ENCODE measurements around the gene DDX10.

The DDX10 gene

DNA sequence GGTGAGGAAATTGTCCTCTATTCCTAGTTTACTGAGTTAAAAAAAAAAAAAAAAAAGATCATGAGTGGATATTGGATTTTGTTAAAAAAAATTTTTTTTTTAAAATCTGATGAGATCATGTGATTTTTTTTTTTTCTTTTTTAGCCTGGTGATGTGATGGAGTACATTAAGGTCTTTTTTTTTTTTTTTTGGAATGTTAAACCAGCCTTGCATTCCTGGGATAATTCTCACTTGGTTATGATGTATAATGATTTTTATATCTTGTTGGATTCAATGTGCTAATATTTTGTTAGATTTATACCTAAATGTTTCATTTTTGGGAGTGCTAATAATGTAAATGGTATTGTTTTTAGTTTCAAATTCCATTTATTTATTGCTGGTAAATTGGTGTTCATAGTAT lies 43.3 kb downstream of the DDX10 start:
- H3K9me3 ChIP-seq (ENCODE audit: control insufficient read depth, low read length), result no peaks in the 10 kb centered on the region
- H3K4me3 ChIP-seq (ENCODE audit: insufficient read depth, low read depth, low read length, poor library complexity, severe bottlenecking), result no peak overlapping the region
- no peaks in the 10 kb centered on the region for H3K27me3 ChIP-seq (replicated peaks; ENCODE audit: control insufficient read depth, insufficient read depth, low read length, poor library complexity, severe bottlenecking)
- H3K27ac ChIP-seq (ENCODE audit: insufficient read depth, low read length, poor library complexity, severe bottlenecking), result no peak overlapping the region
- no peak for DNase-seq
- peaks cover 34% of the 10 kb centered on the region for H3K36me3 ChIP-seq (ENCODE audit: control insufficient read depth, insufficient read depth, low read length)
- no peaks in the 10 kb centered on the region for H3K4me1 ChIP-seq (ENCODE audit: control insufficient read depth, insufficient read depth, low read length, poor library complexity, severe bottlenecking)

DNA sequence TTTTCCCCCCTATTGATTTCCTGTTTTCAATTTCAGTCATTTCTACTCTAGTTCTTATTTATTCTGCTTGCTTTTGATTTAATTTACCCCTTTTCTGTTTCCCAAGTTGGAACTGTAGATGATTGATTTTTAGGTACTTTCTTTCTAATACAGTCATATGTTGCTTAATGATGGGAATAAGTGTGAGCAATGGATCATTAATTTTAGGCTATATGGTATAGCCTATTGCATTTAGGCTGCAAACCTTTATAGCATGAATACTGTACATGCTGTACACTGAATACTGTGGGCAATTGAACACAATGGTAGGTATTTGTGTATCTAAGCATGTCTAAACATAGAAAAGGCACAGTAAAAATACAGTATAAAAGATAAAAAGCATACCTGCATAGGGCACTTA lies 44.9 kb downstream of the DDX10 start:
- DNase-seq, result no peak
- Histone ChIP-seq H3K4me3 (ENCODE audit: insufficient read depth, low read depth, low read length, poor library complexity, severe bottlenecking) (no peak overlapping the region), H3K27me3 (replicated peaks; ENCODE audit: control insufficient read depth, insufficient read depth, low read length, poor library complexity, severe bottlenecking) (no peaks in the 10 kb centered on the region), H3K36me3 (ENCODE audit: control insufficient read depth, insufficient read depth, low read length) (peaks cover 34% of the 10 kb centered on the region), H3K27ac (ENCODE audit: insufficient read depth, low read length, poor library complexity, severe bottlenecking) (no peak overlapping the region), H3K9me3 (ENCODE audit: control insufficient read depth, low read length) (no peaks in the 10 kb centered on the region), H3K4me1 (ENCODE audit: control insufficient read depth, insufficient read depth, low read length, poor library complexity, severe bottlenecking) (no peaks in the 10 kb centered on the region)

DNA sequence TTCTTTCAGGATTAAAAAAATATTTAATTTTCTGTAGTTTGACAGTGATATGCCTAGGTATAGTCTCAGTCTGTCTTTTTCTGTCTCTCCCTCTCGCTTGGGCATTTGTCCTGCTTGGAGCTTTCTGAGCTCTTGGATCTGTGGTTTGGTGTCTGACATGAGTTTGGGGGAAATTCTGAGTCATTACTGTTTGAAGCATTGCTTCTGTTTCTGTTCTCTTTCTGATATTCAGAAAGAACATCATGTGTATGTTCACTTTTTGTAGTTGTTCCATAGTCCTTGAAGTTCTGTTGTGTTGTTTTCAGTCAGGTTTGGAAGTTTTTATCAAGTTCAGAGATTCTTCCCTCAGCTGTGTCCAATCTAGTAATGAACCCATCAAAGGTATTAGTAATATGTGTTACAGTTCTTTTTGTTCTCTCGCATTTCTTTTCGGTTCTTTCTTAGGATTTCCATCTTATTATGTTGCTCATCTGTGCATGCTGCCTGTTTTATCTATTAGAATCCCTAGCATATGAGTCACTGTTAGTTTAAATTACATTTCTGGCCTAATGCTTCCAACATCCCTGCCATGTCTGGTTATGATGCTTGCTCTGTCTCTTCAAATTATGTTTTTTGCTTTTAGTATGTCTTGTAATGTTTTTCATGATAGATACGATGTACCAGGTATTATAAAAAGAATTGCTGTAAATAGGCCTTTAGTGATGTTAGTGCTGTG lies 48.4 kb downstream of the DDX10 start:
- no peak overlapping the region for H3K4me3 ChIP-seq (ENCODE audit: insufficient read depth, low read depth, low read length, poor library complexity, severe bottlenecking)
- peaks cover 30% of the 10 kb centered on the region for H3K36me3 ChIP-seq (ENCODE audit: control insufficient read depth, insufficient read depth, low read length)
- H3K4me1 ChIP-seq (ENCODE audit: control insufficient read depth, insufficient read depth, low read length, poor library complexity, severe bottlenecking), result no peaks in the 10 kb centered on the region
- no peak for DNase-seq
- no peaks in the 10 kb centered on the region for H3K27me3 ChIP-seq (replicated peaks; ENCODE audit: control insufficient read depth, insufficient read depth, low read length, poor library complexity, severe bottlenecking)
- no peaks in the 10 kb centered on the region for H3K9me3 ChIP-seq (ENCODE audit: control insufficient read depth, low read length)
- H3K27ac ChIP-seq (ENCODE audit: insufficient read depth, low read length, poor library complexity, severe bottlenecking), result no peak overlapping the region

DNA sequence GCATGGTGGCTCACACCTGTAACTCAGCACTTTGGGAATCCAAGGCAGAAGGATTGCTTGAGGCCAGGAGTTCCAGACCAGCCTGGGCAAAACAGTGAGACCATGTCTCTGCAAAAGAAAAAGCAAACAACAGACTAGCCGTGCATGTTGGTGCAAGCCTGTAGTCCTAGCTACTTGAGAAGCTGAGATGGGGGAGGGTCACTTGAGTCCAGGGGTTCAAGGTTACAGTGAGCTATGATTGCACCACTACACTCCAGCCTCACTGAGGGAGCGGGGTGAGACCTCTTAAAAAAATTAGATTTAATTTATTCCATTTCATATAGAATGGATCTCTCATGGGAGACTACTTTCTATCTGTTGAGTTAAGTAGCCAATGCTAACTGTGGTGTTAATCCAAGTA lies 50.4 kb downstream of the DDX10 start:
- Histone ChIP-seq H3K27ac (ENCODE audit: insufficient read depth, low read length, poor library complexity, severe bottlenecking) (no peak overlapping the region), H3K4me1 (ENCODE audit: control insufficient read depth, insufficient read depth, low read length, poor library complexity, severe bottlenecking) (no peaks in the 10 kb centered on the region), H3K9me3 (ENCODE audit: control insufficient read depth, low read length) (no peaks in the 10 kb centered on the region), H3K4me3 (ENCODE audit: insufficient read depth, low read depth, low read length, poor library complexity, severe bottlenecking) (no peak overlapping the region), H3K36me3 (ENCODE audit: control insufficient read depth, insufficient read depth, low read length) (peaks cover 26% of the 10 kb centered on the region), H3K27me3 (replicated peaks; ENCODE audit: control insufficient read depth, insufficient read depth, low read length, poor library complexity, severe bottlenecking) (no peaks in the 10 kb centered on the region)
- DNase-seq, result no peak

GRCh38 chr11:108718466-108718865 lies 53.6 kb downstream of the DDX10 start:
- H3K4me1 ChIP-seq (ENCODE audit: control insufficient read depth, insufficient read depth, low read length, poor library complexity, severe bottlenecking), result no peaks in the 10 kb centered on the region
- no peak for DNase-seq
- H3K4me3 ChIP-seq (ENCODE audit: insufficient read depth, low read depth, low read length, poor library complexity, severe bottlenecking), result no peak overlapping the region
- no peaks in the 10 kb centered on the region for H3K9me3 ChIP-seq (ENCODE audit: control insufficient read depth, low read length)
- peaks cover 31% of the 10 kb centered on the region for H3K36me3 ChIP-seq (ENCODE audit: control insufficient read depth, insufficient read depth, low read length)
- no peak overlapping the region for H3K27ac ChIP-seq (ENCODE audit: insufficient read depth, low read length, poor library complexity, severe bottlenecking)
- H3K27me3 ChIP-seq (replicated peaks; ENCODE audit: control insufficient read depth, insufficient read depth, low read length, poor library complexity, severe bottlenecking), result no peaks in the 10 kb centered on the region

GRCh38 chr11:108724974-108725689 lies 60.3 kb downstream of the DDX10 start:
- no peaks in the 10 kb centered on the region for H3K27me3 ChIP-seq (replicated peaks; ENCODE audit: control insufficient read depth, insufficient read depth, low read length, poor library complexity, severe bottlenecking)
- no peak for DNase-seq
- H3K4me1 ChIP-seq (ENCODE audit: control insufficient read depth, insufficient read depth, low read length, poor library complexity, severe bottlenecking), result no peaks in the 10 kb centered on the region
- H3K9me3 ChIP-seq (ENCODE audit: control insufficient read depth, low read length), result no peaks in the 10 kb centered on the region
- H3K4me3 ChIP-seq (ENCODE audit: insufficient read depth, low read depth, low read length, poor library complexity, severe bottlenecking), result no peak overlapping the region
- H3K27ac ChIP-seq (ENCODE audit: insufficient read depth, low read length, poor library complexity, severe bottlenecking), result no peak overlapping the region
- H3K36me3 ChIP-seq (ENCODE audit: control insufficient read depth, insufficient read depth, low read length), result peaks cover 34% of the 10 kb centered on the region

GRCh38 chr11:108726077-108726800 lies 61.4 kb downstream of the DDX10 start:
- no peaks in the 10 kb centered on the region for H3K9me3 ChIP-seq (ENCODE audit: control insufficient read depth, low read length)
- H3K4me3 ChIP-seq (ENCODE audit: insufficient read depth, low read depth, low read length, poor library complexity, severe bottlenecking), result no peak overlapping the region
- H3K27me3 ChIP-seq (replicated peaks; ENCODE audit: control insufficient read depth, insufficient read depth, low read length, poor library complexity, severe bottlenecking), result no peaks in the 10 kb centered on the region
- H3K4me1 ChIP-seq (ENCODE audit: control insufficient read depth, insufficient read depth, low read length, poor library complexity, severe bottlenecking), result no peaks in the 10 kb centered on the region
- DNase-seq, result no peak
- peaks cover 34% of the 10 kb centered on the region for H3K36me3 ChIP-seq (ENCODE audit: control insufficient read depth, insufficient read depth, low read length)
- H3K27ac ChIP-seq (ENCODE audit: insufficient read depth, low read length, poor library complexity, severe bottlenecking), result no peak overlapping the region

DNA sequence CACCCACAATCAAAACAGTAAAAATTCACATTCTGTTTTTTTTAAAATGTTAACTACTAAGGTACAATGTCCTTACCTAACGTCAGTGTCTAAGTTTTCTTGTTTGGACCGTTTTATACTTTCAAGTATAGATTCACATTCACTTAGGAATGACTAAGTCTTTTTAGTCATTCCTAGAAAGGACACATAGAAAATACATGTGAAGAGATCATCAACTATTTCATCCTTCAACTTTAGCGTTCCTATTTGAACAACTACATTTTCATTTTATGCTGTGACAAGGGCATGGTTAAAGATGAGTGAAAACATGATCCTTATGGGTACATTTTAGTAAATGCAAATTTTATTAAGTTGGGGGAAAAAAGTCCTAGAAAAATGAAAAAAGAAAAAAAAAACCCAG lies 62.8 kb downstream of the DDX10 start:
- H3K27me3 ChIP-seq (replicated peaks; ENCODE audit: control insufficient read depth, insufficient read depth, low read length, poor library complexity, severe bottlenecking), result no peaks in the 10 kb centered on the region
- no peaks in the 10 kb centered on the region for H3K9me3 ChIP-seq (ENCODE audit: control insufficient read depth, low read length)
- no peak for DNase-seq
- peaks cover 25% of the 10 kb centered on the region for H3K36me3 ChIP-seq (ENCODE audit: control insufficient read depth, insufficient read depth, low read length)
- H3K4me3 ChIP-seq (ENCODE audit: insufficient read depth, low read depth, low read length, poor library complexity, severe bottlenecking), result no peak overlapping the region
- no peaks in the 10 kb centered on the region for H3K4me1 ChIP-seq (ENCODE audit: control insufficient read depth, insufficient read depth, low read length, poor library complexity, severe bottlenecking)
- no peak overlapping the region for H3K27ac ChIP-seq (ENCODE audit: insufficient read depth, low read length, poor library complexity, severe bottlenecking)

DNA sequence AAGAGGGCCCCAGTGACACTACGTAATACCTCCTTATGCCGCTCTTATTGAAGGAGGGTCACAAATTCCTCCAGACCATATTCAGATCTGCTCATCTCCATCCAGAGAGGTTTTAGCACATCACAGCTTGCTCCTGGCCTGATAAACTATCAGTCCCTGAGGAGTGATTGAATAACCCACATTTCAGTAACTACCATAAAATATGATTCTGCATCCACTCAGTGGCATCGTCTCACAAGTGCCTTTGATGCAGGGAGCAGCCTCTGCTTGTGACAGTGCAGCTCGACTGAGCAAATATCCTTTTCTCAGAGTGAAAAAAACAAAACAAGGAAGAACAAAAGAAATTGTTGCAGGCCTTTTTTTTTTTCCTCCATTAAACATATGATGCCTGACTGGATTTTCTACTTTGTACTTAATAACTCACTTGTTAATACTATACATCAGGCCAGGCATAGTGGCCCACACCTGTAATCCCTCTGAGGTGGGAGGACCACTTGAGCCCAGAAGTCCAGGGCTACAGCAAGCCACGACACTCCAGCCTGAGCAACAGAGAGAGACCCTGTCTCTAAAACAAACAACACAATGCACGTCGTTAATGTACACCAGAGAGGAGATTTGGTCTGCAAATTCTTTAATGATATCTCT lies 64.5 kb downstream of the DDX10 start:
- H3K4me1 ChIP-seq (ENCODE audit: control insufficient read depth, insufficient read depth, low read length, poor library complexity, severe bottlenecking), result no peaks in the 10 kb centered on the region
- no peak for DNase-seq
- no peak overlapping the region for H3K4me3 ChIP-seq (ENCODE audit: insufficient read depth, low read depth, low read length, poor library complexity, severe bottlenecking)
- H3K36me3 ChIP-seq (ENCODE audit: control insufficient read depth, insufficient read depth, low read length), result peaks cover 11% of the 10 kb centered on the region
- no peak overlapping the region for H3K27ac ChIP-seq (ENCODE audit: insufficient read depth, low read length, poor library complexity, severe bottlenecking)
- H3K27me3 ChIP-seq (replicated peaks; ENCODE audit: control insufficient read depth, insufficient read depth, low read length, poor library complexity, severe bottlenecking), result no peaks in the 10 kb centered on the region
- no peaks in the 10 kb centered on the region for H3K9me3 ChIP-seq (ENCODE audit: control insufficient read depth, low read length)

Measured in effector memory CD4-positive, alpha-beta T cell (primary cell).